Liver (tissue), 9 donors: ENCODE measurements around the gene THSD4. TPM values are rescaled to one million over a fixed set of nuclear protein-coding genes. Genes with fewer than 3 reads are reported as not detected.

Experiments used
- DNase-seq: peaks from one replicate; pipeline ENCODE4 v3.0.0-alpha.2; 2017; ENCODE audit warnings: low spot score
- H3K27ac ChIP-seq, 2 donors: one replicate each; pipeline ENCODE4 v1.7.0; 2013; ENCODE audit warnings: inconsistent platforms in 2 of 2, low read length in 2 of 2, control low read depth in 1 of 2, low read depth in 1 of 2, mild to moderate bottlenecking in 1 of 2
- H3K27me3 ChIP-seq, 4 donors: one replicate each; pipeline versions ENCODE4 v1.6.1 to v1.7.0; 2013; ENCODE audit warnings: low read length in 3 of 4, inconsistent platforms in 1 of 4, mild to moderate bottlenecking in 1 of 4, moderate library complexity in 1 of 4; ENCODE audit not compliant: control insufficient read depth in 4 of 4, insufficient read depth in 4 of 4
- H3K36me3 ChIP-seq, 4 donors: one replicate each; pipeline versions ENCODE4 v1.6.1 to v1.7.0; 2013; ENCODE audit warnings: low read length in 3 of 4, mild to moderate bottlenecking in 3 of 4, low read depth in 1 of 4, moderate library complexity in 1 of 4; ENCODE audit not compliant: control insufficient read depth in 4 of 4, insufficient read depth in 3 of 4
- H3K4me1 ChIP-seq, 4 donors: one replicate each; pipeline versions ENCODE4 v1.6.1 to v1.7.0; 2013; ENCODE audit warnings: low read length in 3 of 4, mild to moderate bottlenecking in 3 of 4, moderate library complexity in 1 of 4; ENCODE audit not compliant: control insufficient read depth in 4 of 4, insufficient read depth in 4 of 4
- H3K4me3 ChIP-seq, 3 donors: one replicate each; pipeline versions ENCODE4 v1.6.1 to v1.7.0; 2013; ENCODE audit warnings: low read length in 3 of 3, control low read depth in 1 of 3, low read depth in 1 of 3, mild to moderate bottlenecking in 1 of 3
- H3K9ac ChIP-seq, 2 donors: one replicate each; pipeline ENCODE4 v1.7.0; 2013; ENCODE audit warnings: low read length in 2 of 2, mild to moderate bottlenecking in 2 of 2, moderate library complexity in 2 of 2, control low read depth in 1 of 2, low read depth in 1 of 2
- H3K9me3 ChIP-seq, 4 donors: one replicate each; pipeline versions ENCODE4 v1.6.1 to v1.7.0; 2013; ENCODE audit warnings: low read length in 3 of 4; ENCODE audit not compliant: control insufficient read depth in 4 of 4
- EGR1 ChIP-seq, 2 donors: IDR thresholded peaks; 2 replicates each; pipeline ENCODE4 v1.6.1; 2016 to 2018; ENCODE audit warnings: antibody characterized with exemption in 2 of 2, low read depth in 2 of 2
- FOXA1 ChIP-seq: IDR thresholded peaks from 2 replicates; pipeline ENCODE4 v1.6.1; 2016; ENCODE audit warnings: antibody characterized with exemption
- FOXA2 ChIP-seq: IDR thresholded peaks from 2 replicates; pipeline ENCODE4 v1.6.1; 2016; ENCODE audit warnings: antibody characterized with exemption
- GABPA ChIP-seq, 2 donors: IDR thresholded peaks in 1 of 2; conservative IDR thresholded peaks in 1 of 2; 2 replicates each; pipeline ENCODE4 v1.6.1; 2016; ENCODE audit warnings: antibody characterized with exemption in 2 of 2, mild to moderate bottlenecking in 1 of 2, moderate library complexity in 1 of 2
- HNF4A ChIP-seq, 2 donors: conservative IDR thresholded peaks; 2 replicates each; pipeline ENCODE4 v1.6.1; 2016; ENCODE audit warnings: antibody characterized with exemption in 2 of 2, mild to moderate bottlenecking in 2 of 2
- JUND ChIP-seq, 2 donors: IDR thresholded peaks; 2 replicates each; pipeline ENCODE4 v1.6.1; 2016; ENCODE audit warnings: antibody characterized with exemption in 2 of 2
- NR2F2 ChIP-seq: IDR thresholded peaks from 2 replicates; pipeline ENCODE4 v1.6.1; 2016; ENCODE audit warnings: antibody characterized with exemption
- RAD21 ChIP-seq, 2 donors: IDR thresholded peaks; 2 replicates each; pipeline ENCODE4 v1.6.1; 2016; ENCODE audit warnings: antibody characterized with exemption in 2 of 2, mild to moderate bottlenecking in 2 of 2
- RXRA ChIP-seq, 2 donors: IDR thresholded peaks; 2 replicates each; pipeline ENCODE4 v1.6.1; 2017 to 2018; ENCODE audit warnings: antibody characterized with exemption in 2 of 2, mild to moderate bottlenecking in 1 of 2
- SP1 ChIP-seq: IDR thresholded peaks from 2 replicates; pipeline ENCODE4 v1.6.1; 2018; ENCODE audit warnings: antibody characterized with exemption, mild to moderate bottlenecking
- TAF1 ChIP-seq: conservative IDR thresholded peaks from 2 replicates; pipeline ENCODE4 v1.6.1; 2016; ENCODE audit warnings: antibody characterized with exemption, mild to moderate bottlenecking
- YY1 ChIP-seq: IDR thresholded peaks from 2 replicates; pipeline ENCODE4 v1.6.1; 2016; ENCODE audit warnings: antibody characterized with exemption, mild to moderate bottlenecking
- WGBS: extraction: QIAGEN DNeasy Blood & Tissue Kit; methylation state at CpG from one replicate; pipeline ENCODE4 v1.1.7; 2013; 5-methylcytosine and 5-hydroxymethylcytosine counted together
- polyA plus RNA-seq, 2 donors: library from polyadenylated mRNA; stranded (reverse) in 1 of 2; unstranded in 1 of 2; fragments of 200-250 nt in 1 of 2; fragments of >200 nt in 1 of 2; fragmentation: Nextera tagmentation in 1 of 2; extraction: Ambion mirVana in 1 of 2; gene quantifications; one replicate each; pipeline versions ENCODE4 v1.2.1 to v1.2.3, GENCODE V29; 2013 to 2015
- total RNA-seq, 2 donors: library from RNA; depleted of rRNA; stranded (reverse); fragments of >200 nt; gene quantifications; one replicate each; pipeline ENCODE4 v1.2.3, GENCODE V29; 2014
- TF ChIP-seq, protein P1 (sequence below): fragments of 150-350 bp; IDR thresholded peaks from 2 replicates; pipeline ENCODE4 v1.5.1; 2017; ENCODE audit warnings: improper control_type of control experiment, low read depth, low read length; ENCODE audit not compliant: missing input control
- TF ChIP-seq, protein P2 (sequence below): IDR thresholded peaks from 2 replicates; pipeline ENCODE4 v1.6.1; 2016; ENCODE audit warnings: antibody characterized with exemption
- TF ChIP-seq, protein P3 (sequence below): IDR thresholded peaks from 2 replicates; pipeline ENCODE4 v1.6.1; 2016; ENCODE audit warnings: antibody characterized with exemption
- TF ChIP-seq, protein P4 (sequence below): IDR thresholded peaks from 2 replicates; pipeline ENCODE4 v1.6.1; 2016; ENCODE audit warnings: antibody characterized with exemption, mild to moderate bottlenecking
- TF ChIP-seq, protein P5 (sequence below): IDR thresholded peaks from 2 replicates; pipeline ENCODE4 v1.6.1; 2016; ENCODE audit warnings: antibody characterized with exemption
- donor health status: healthy.
- donor health status: healthy.
- donor health status: healthy.
- donor health status: healthy.
- donor health status: healthy.

The THSD4 gene
- total and polyA plus RNA-seq, 4 donors = 0.23 to 11.5 (median 1.9) TPM

DNA sequence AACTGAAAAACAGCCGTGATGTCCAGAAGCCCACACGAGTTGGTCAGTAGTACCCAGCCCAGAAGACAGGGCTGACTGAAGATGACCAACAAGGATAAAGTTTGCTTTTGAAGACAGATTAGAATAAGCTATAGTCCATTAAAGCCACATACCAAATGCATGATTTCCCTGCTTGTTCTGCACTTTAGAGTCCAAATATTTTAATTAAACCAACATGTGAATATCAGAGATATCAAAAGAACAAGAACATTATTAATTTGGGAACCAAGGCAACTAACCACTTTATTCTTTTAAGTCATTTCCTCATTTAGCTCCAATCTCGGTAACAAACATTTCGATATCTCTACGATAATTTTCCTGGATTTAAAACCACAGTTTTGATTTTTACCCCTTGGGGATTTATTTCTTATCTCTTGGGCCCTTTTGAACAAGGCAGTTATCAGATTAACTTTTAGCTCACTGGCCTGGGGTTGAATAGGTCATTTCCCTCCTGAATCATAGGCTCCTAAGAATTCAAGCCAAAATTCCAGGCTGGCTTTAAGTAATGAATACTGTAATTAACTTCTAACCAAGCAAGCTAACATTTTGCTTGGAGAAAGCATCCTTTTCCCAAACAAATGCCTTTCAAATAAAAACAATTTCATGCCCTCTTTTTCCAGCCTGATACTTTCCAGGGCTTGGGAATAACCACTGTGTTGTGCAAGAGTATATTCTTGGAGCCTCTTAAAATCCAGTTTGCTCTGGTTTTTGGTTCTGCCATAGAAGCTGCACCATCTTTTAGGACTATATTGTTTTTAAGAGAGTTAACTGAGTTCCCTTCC, 592.2 kb downstream of the THSD4 start:
- Histone ChIP-seq H3K4me1 (peaks cover 0 to 17% (median 8%) of the 10 kb centered on the region in 4 donors), H3K27me3 (no peaks in the 10 kb centered on the region), H3K27ac (no peak overlapping the region), H3K9ac (no peak overlapping the region), H3K36me3 (no peaks in the 10 kb centered on the region), H3K9me3 (no peaks in the 10 kb centered on the region), H3K4me3 (no peak overlapping the region)
- no peak for DNase-seq
- no peak for TF ChIP-seq JUND (IDR thresholded peaks at IDR 0.05)
- peak; percentile 53 for TF ChIP-seq NR2F2
- TF ChIP-seq FOXA1 = no peak
- TF ChIP-seq, protein P1, sequence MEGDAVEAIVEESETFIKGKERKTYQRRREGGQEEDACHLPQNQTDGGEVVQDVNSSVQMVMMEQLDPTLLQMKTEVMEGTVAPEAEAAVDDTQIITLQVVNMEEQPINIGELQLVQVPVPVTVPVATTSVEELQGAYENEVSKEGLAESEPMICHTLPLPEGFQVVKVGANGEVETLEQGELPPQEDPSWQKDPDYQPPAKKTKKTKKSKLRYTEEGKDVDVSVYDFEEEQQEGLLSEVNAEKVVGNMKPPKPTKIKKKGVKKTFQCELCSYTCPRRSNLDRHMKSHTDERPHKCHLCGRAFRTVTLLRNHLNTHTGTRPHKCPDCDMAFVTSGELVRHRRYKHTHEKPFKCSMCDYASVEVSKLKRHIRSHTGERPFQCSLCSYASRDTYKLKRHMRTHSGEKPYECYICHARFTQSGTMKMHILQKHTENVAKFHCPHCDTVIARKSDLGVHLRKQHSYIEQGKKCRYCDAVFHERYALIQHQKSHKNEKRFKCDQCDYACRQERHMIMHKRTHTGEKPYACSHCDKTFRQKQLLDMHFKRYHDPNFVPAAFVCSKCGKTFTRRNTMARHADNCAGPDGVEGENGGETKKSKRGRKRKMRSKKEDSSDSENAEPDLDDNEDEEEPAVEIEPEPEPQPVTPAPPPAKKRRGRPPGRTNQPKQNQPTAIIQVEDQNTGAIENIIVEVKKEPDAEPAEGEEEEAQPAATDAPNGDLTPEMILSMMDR = no peak
- TF ChIP-seq YY1 = no peak
- no peak for TF ChIP-seq FOXA2
- no peak for TF ChIP-seq SP1
- TF ChIP-seq, protein P2, sequence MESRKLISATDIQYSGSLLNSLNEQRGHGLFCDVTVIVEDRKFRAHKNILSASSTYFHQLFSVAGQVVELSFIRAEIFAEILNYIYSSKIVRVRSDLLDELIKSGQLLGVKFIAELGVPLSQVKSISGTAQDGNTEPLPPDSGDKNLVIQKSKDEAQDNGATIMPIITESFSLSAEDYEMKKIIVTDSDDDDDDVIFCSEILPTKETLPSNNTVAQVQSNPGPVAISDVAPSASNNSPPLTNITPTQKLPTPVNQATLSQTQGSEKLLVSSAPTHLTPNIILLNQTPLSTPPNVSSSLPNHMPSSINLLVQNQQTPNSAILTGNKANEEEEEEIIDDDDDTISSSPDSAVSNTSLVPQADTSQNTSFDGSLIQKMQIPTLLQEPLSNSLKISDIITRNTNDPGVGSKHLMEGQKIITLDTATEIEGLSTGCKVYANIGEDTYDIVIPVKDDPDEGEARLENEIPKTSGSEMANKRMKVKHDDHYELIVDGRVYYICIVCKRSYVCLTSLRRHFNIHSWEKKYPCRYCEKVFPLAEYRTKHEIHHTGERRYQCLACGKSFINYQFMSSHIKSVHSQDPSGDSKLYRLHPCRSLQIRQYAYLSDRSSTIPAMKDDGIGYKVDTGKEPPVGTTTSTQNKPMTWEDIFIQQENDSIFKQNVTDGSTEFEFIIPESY = no peak
- TF ChIP-seq EGR1 (IDR thresholded peaks at IDR 0.05; ENCODE audit: low read depth in 2 of 2) = no peak
- TF ChIP-seq, protein P3, sequence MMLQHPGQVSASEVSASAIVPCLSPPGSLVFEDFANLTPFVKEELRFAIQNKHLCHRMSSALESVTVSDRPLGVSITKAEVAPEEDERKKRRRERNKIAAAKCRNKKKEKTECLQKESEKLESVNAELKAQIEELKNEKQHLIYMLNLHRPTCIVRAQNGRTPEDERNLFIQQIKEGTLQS = no peak
- no peak for TF ChIP-seq TAF1
- TF ChIP-seq, protein P4, sequence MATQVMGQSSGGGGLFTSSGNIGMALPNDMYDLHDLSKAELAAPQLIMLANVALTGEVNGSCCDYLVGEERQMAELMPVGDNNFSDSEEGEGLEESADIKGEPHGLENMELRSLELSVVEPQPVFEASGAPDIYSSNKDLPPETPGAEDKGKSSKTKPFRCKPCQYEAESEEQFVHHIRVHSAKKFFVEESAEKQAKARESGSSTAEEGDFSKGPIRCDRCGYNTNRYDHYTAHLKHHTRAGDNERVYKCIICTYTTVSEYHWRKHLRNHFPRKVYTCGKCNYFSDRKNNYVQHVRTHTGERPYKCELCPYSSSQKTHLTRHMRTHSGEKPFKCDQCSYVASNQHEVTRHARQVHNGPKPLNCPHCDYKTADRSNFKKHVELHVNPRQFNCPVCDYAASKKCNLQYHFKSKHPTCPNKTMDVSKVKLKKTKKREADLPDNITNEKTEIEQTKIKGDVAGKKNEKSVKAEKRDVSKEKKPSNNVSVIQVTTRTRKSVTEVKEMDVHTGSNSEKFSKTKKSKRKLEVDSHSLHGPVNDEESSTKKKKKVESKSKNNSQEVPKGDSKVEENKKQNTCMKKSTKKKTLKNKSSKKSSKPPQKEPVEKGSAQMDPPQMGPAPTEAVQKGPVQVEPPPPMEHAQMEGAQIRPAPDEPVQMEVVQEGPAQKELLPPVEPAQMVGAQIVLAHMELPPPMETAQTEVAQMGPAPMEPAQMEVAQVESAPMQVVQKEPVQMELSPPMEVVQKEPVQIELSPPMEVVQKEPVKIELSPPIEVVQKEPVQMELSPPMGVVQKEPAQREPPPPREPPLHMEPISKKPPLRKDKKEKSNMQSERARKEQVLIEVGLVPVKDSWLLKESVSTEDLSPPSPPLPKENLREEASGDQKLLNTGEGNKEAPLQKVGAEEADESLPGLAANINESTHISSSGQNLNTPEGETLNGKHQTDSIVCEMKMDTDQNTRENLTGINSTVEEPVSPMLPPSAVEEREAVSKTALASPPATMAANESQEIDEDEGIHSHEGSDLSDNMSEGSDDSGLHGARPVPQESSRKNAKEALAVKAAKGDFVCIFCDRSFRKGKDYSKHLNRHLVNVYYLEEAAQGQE = no peak
- TF ChIP-seq, protein P5, sequence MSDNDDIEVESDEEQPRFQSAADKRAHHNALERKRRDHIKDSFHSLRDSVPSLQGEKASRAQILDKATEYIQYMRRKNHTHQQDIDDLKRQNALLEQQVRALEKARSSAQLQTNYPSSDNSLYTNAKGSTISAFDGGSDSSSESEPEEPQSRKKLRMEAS = no peak
- TF ChIP-seq RXRA (IDR thresholded peaks at IDR 0.05) = peak in 1 of 2 donors; percentile 27
- TF ChIP-seq RAD21 (IDR thresholded peaks at IDR 0.05) = no peak
- 66% methylated on average over 5 of the region's 5 CpGs for WGBS

DNA sequence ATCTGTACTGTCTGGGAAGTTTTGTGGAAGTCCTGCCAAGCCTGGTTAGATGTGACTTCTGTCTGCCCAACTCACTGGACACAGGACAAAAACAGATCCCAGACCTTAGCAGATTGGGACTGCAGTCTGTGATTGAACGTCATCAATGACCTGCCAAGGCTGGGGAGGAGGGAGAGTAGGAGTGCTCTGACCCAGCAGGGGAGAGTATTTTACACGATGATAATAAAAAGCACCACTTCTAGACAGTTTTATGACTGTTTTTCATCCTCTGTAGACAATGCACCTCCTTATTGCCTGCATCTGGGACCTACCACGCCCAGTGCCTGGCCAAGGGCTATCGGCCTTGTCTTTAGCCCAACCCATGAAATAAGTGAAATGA, 592.8 kb downstream of the THSD4 start:
- H3K4me3 ChIP-seq = no peak overlapping the region
- peaks cover 0 to 17% (median 9%) of the 10 kb centered on the region in 4 donors for H3K4me1 ChIP-seq
- H3K36me3 ChIP-seq = no peaks in the 10 kb centered on the region
- H3K27ac ChIP-seq = no peak overlapping the region
- DNase-seq = no peak
- H3K27me3 ChIP-seq = no peaks in the 10 kb centered on the region
- no peak for TF ChIP-seq JUND (IDR thresholded peaks at IDR 0.05)
- no peak for TF ChIP-seq GABPA (IDR thresholded peaks at IDR 0.05 in 1 of 2, conservative IDR thresholded peaks at IDR 0.05 in 1 of 2)
- no peak for TF ChIP-seq FOXA2
- TF ChIP-seq, protein P4 = no peak
- TF ChIP-seq, protein P2 = no peak
- TF ChIP-seq, protein P3 = no peak
- no peak for TF ChIP-seq HNF4A (conservative IDR thresholded peaks at IDR 0.05)
- TF ChIP-seq FOXA1 = no peak
- TF ChIP-seq NR2F2 = no peak
- no peaks in the 10 kb centered on the region for H3K9me3 ChIP-seq
- WGBS = 62% methylated on average over 4 of the region's 4 CpGs
- H3K9ac ChIP-seq = no peak overlapping the region
